ENCODE results near the gene MAPRE3. TPM values are rescaled to one million over a fixed set of nuclear protein-coding genes. Genes with fewer than 3 reads are reported as not detected.

The MAPRE3 gene
- total RNA-seq, 2 donors from 2014 or later, result 12.0 to 28.9 TPM

DNA sequence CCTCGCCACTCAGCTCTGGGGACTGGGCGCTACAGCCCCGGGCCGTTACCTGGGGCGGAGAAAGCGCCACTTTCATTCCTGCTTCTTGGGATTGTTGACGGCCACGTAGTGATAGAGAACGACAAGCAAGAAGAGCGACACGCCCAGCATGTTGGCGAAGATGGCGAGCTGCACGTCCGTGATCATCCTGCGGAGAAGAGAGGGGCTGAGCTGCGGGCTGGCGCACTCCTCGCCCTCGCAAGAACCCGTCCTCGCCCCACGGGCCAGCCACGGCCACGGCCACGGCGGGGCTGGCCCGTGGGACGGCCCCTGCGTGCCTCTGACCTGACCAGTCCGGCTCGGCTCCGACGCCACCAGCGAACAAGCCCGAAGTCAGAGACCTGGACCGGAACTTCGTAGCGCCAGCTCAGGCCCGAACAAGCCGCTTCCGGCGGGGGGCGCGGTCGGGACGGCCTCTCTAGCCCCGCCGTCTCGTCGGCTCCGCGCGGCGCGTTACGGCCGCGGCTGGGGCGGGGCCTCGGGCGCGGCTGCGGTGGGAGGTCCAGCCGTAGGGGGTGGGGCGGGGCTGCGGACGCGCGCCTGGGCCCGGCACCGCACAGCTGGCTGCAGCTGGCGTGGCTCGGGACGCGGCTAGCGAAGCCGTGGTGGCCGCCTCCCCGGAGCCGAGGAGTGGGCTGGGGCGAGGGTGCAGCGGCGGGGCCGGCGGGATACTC lies 101.0 kb downstream of the MAPRE3 start, which contains the start of gene OST4:
OST4 (minus strand) TSS at position 378 of the 713 bp plus-strand sequence.
- 0% methylated on average over 46 of the region's 86 CpGs for WGBS
- no peaks in the 10 kb centered on the region for H3K36me3 ChIP-seq
- H3K4me1 ChIP-seq (replicated peaks), result no peaks in the 10 kb centered on the region
- DNase-seq (ENCODE audit: low spot score), result peak; percentile 94
- H3K27ac ChIP-seq, result peak within 1 kb of the TSS; percentile 86 to 93
- intact Hi-C loops (cut with DNase I), result loop anchor here (2.0 to 10.0 kb wide), 2 partner anchors 19 to 727 kb away; partner anchors contain the start of genes ADGRF3 and SELENOI
- H3K9me3 ChIP-seq, result no peaks in the 10 kb centered on the region
- no peaks in the 10 kb centered on the region for H3K27me3 ChIP-seq (replicated peaks; ENCODE audit: insufficient read depth)
- H3K4me3 ChIP-seq, result peak within 1 kb of the TSS; percentile 71 to 98
- TF ChIP-seq, protein P1, sequence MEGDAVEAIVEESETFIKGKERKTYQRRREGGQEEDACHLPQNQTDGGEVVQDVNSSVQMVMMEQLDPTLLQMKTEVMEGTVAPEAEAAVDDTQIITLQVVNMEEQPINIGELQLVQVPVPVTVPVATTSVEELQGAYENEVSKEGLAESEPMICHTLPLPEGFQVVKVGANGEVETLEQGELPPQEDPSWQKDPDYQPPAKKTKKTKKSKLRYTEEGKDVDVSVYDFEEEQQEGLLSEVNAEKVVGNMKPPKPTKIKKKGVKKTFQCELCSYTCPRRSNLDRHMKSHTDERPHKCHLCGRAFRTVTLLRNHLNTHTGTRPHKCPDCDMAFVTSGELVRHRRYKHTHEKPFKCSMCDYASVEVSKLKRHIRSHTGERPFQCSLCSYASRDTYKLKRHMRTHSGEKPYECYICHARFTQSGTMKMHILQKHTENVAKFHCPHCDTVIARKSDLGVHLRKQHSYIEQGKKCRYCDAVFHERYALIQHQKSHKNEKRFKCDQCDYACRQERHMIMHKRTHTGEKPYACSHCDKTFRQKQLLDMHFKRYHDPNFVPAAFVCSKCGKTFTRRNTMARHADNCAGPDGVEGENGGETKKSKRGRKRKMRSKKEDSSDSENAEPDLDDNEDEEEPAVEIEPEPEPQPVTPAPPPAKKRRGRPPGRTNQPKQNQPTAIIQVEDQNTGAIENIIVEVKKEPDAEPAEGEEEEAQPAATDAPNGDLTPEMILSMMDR (IDR thresholded peaks at IDR 0.05), result peak in 3 of 4 experiments; percentile 7 to 30 (median 29)
- TF ChIP-seq POLR2A (IDR thresholded peaks at IDR 0.05) (peak; percentile 81), POLR2AphosphoS5 (IDR thresholded peaks at IDR 0.05) (peak; percentile 84)

DNA sequence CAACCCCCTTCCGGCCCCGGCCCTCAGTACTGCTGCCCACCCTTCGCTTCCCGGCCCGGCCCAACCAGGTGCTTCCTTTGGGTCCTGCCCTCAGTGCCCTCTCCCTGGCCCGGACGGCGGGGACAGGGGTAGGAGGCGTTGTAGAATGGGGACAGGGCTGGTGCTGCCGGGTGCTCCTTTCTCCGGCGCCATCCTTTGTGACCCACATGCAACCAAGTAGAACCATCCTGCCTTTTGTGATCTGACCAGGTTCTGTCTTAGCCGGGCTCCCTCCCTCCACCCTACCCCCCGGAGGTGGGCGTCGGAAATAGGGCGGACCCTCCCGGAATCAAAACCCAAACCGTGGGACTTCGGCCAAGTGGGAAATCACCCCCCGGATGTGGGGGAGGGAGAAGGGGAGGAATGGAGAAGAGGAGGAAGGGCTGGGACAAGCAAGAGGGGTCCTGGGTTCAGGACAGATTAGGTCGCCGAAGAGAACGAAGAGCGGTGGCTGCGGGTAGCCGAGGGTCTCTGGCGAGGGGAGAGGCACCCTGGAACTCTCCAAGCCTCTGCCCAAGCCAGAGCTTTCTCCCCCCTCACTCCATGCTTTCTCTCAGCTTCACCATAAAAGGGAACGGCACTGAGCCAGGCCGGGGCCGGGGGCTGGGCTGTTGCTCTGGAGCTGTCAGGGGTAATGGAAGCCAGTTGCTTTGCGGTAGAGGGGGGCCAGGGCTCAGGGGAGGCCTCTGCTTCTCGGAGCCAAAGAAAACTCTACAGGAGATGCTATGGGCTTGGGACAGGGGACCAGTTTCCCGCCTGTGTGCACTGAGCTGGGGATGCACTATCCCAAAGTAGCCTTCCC lies 101.8 kb downstream of the MAPRE3 start:
- peak overlapping the region; percentile 72 to 86 for H3K27ac ChIP-seq
- no peaks in the 10 kb centered on the region for H3K4me1 ChIP-seq (replicated peaks)
- peak overlapping the region; percentile 71 to 98 for H3K4me3 ChIP-seq
- WGBS, result 3% methylated on average over 34 of the region's 34 CpGs
- intact Hi-C loops (cut with DNase I), result loop anchor here (2.0 to 10.0 kb wide), 2 partner anchors 19 to 727 kb away; partner anchors contain the start of genes ADGRF3 and SELENOI
- TF ChIP-seq POLR2AphosphoS5 (IDR thresholded peaks at IDR 0.05) (peak; percentile 53), POLR2A (IDR thresholded peaks at IDR 0.05) (no peak)
- no peaks in the 10 kb centered on the region for H3K36me3 ChIP-seq
- no peaks in the 10 kb centered on the region for H3K27me3 ChIP-seq (replicated peaks; ENCODE audit: insufficient read depth)
- no peaks in the 10 kb centered on the region for H3K9me3 ChIP-seq
- no peak for DNase-seq (ENCODE audit: low spot score)

DNA sequence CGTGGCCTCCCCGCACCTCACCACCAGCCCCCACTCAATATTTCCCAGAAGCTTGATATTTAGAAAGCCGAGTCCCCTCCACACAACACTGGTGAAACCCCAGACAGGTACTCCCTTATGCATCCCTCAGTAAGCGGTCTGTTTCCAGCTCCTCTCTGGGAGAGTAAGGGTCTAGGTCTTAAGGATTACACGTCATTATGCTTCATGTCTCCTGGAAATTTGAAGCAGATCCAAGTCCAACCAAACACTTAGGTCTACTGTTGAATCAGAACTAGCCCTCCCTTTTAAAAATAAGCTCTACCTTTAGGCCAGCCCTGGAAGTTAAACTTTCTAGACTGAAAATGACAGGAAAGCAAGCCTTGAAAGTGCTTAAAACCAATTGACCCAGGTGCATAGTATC lies 102.5 kb downstream of the MAPRE3 start:
- Histone ChIP-seq H3K27ac (peak overlapping the region; percentile 72 to 86), H3K36me3 (no peaks in the 10 kb centered on the region), H3K27me3 (replicated peaks; ENCODE audit: insufficient read depth) (no peaks in the 10 kb centered on the region), H3K4me3 (no peak overlapping the region), H3K9me3 (no peaks in the 10 kb centered on the region), H3K4me1 (replicated peaks) (no peaks in the 10 kb centered on the region)
- WGBS, result 53% methylated on average over 5 of the region's 5 CpGs
- intact Hi-C loops (cut with DNase I), result loop anchor here (10.0 kb wide), 1 partner anchor 728 kb away; the partner anchor contains the start of genes ADGRF3 and SELENOI
- DNase-seq (ENCODE audit: low spot score), result no peak
- TF ChIP-seq, protein P1 (IDR thresholded peaks at IDR 0.05), result no peak
- no peak for TF ChIP-seq POLR2A (IDR thresholded peaks at IDR 0.05)
- no peak for TF ChIP-seq POLR2AphosphoS5 (IDR thresholded peaks at IDR 0.05)

DNA sequence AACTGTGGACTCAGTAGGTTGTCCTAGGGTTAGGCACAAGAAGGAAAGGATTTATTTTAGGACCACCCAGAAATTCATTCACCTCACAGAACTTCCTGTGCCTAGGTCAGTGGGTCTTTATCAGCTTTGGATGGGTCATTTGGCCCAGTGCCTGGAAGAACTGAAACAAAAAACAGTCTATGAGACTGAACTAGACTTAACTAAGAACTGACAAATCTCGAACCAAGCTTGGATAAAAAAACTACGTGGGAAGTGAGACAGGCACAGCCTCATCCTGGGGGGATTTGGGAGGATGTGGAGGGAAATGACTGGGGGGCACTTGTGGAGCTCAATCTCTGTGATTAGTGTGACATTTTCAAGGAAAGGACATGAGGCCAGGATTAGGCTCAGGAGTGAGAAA lies 103.3 kb downstream of the MAPRE3 start:
- Histone ChIP-seq H3K27ac (peak overlapping the region; percentile 25 to 30), H3K9me3 (no peaks in the 10 kb centered on the region), H3K4me3 (no peak overlapping the region), H3K36me3 (no peaks in the 10 kb centered on the region), H3K4me1 (replicated peaks) (no peaks in the 10 kb centered on the region), H3K27me3 (replicated peaks; ENCODE audit: insufficient read depth) (no peaks in the 10 kb centered on the region)
- intact Hi-C loops (cut with DNase I), result loop anchor here (10.0 kb wide), 1 partner anchor 729 kb away; the partner anchor contains the start of genes ADGRF3 and SELENOI
- 52% methylated on average over 2 of the region's 2 CpGs for WGBS
- TF ChIP-seq, protein P1 (IDR thresholded peaks at IDR 0.05), result no peak
- TF ChIP-seq POLR2A (IDR thresholded peaks at IDR 0.05) (no peak), POLR2AphosphoS5 (IDR thresholded peaks at IDR 0.05) (no peak)
- DNase-seq (ENCODE audit: low spot score), result no peak
